ENCODE results near the gene ZNF496. TPM values are rescaled to one million over a fixed set of nuclear protein-coding genes. Genes with fewer than 3 reads are reported as not detected.
"Not testable (repeated sequence)": the region's sequence is repeated elsewhere in the genome, so short reads cannot be mapped to it uniquely, and the experiment has no call there.

The ZNF496 gene
- total RNA-seq, 1 experiment from 2014 or later, result 33.5 TPM

- H3K9me3 ChIP-seq (replicated peaks), result no peaks in the 10 kb centered on the region
- no peak for DNase-seq
- no peaks in the 10 kb centered on the region for H3K4me1 ChIP-seq
- no peaks in the 10 kb centered on the region for H3K27me3 ChIP-seq
- no peak overlapping the region for H3K4me3 ChIP-seq
- no peak overlapping the region for H3K27ac ChIP-seq
- no peaks in the 10 kb centered on the region for H3K36me3 ChIP-seq
Observed at GRCh38 chr1:247365023-247365422, 33.4 kb upstream of the ZNF496 start.

GRCh38 chr1:247363000-247363399 is 31.3 kb upstream of the ZNF496 start:
- H3K4me1 ChIP-seq; H3K36me3 ChIP-seq; H3K27ac ChIP-seq; DNase-seq; H3K27me3 ChIP-seq; H3K4me3 ChIP-seq; H3K9me3 ChIP-seq (replicated peaks): not testable (repeated sequence)

- DNase-seq, result no peak
- H3K27me3 ChIP-seq, result no peaks in the 10 kb centered on the region
- no peak overlapping the region for H3K27ac ChIP-seq
- H3K4me3 ChIP-seq, result no peak overlapping the region
- H3K9me3 ChIP-seq (replicated peaks), result no peaks in the 10 kb centered on the region
- no peaks in the 10 kb centered on the region for H3K36me3 ChIP-seq
- no peaks in the 10 kb centered on the region for H3K4me1 ChIP-seq
Observed at GRCh38 chr1:247362153-247362552, 30.5 kb upstream of the ZNF496 start.

- H3K27me3 ChIP-seq, result no peaks in the 10 kb centered on the region
- H3K4me1 ChIP-seq, result no peaks in the 10 kb centered on the region
- no peak for DNase-seq
- no peak overlapping the region for H3K27ac ChIP-seq
- no peaks in the 10 kb centered on the region for H3K36me3 ChIP-seq
- no peaks in the 10 kb centered on the region for H3K9me3 ChIP-seq (replicated peaks)
- no peak overlapping the region for H3K4me3 ChIP-seq
Observed at GRCh38 chr1:247360991-247361731, 29.5 kb upstream of the ZNF496 start.

GRCh38 chr1:247360116-247360898 is 28.6 kb upstream of the ZNF496 start:
- Histone ChIP-seq H3K36me3 (no peaks in the 10 kb centered on the region), H3K27ac (no peak overlapping the region), H3K4me3 (no peak overlapping the region), H3K9me3 (replicated peaks) (no peaks in the 10 kb centered on the region), H3K27me3 (no peaks in the 10 kb centered on the region), H3K4me1 (no peaks in the 10 kb centered on the region)
- no peak for DNase-seq

- Histone ChIP-seq H3K4me1 (no peaks in the 10 kb centered on the region), H3K36me3 (no peaks in the 10 kb centered on the region), H3K27ac (no peak overlapping the region), H3K27me3 (no peaks in the 10 kb centered on the region), H3K9me3 (replicated peaks) (no peaks in the 10 kb centered on the region), H3K4me3 (no peak overlapping the region)
- no peak for DNase-seq
Observed at GRCh38 chr1:247359559-247359958, 27.9 kb upstream of the ZNF496 start.

GRCh38 chr1:247358920-247359319 is 27.3 kb upstream of the ZNF496 start:
- Histone ChIP-seq H3K4me3 (no peak overlapping the region), H3K9me3 (replicated peaks) (no peaks in the 10 kb centered on the region), H3K27me3 (no peaks in the 10 kb centered on the region), H3K36me3 (no peaks in the 10 kb centered on the region), H3K27ac (no peak overlapping the region), H3K4me1 (no peaks in the 10 kb centered on the region)
- no peak for DNase-seq

- no peak overlapping the region for H3K27ac ChIP-seq
- DNase-seq, result no peak
- H3K4me3 ChIP-seq, result no peak overlapping the region
- H3K9me3 ChIP-seq (replicated peaks), result no peaks in the 10 kb centered on the region
- no peaks in the 10 kb centered on the region for H3K36me3 ChIP-seq
- no peaks in the 10 kb centered on the region for H3K27me3 ChIP-seq
- H3K4me1 ChIP-seq, result no peaks in the 10 kb centered on the region
Observed at GRCh38 chr1:247357781-247358211, 26.1 kb upstream of the ZNF496 start.

- DNase-seq, result no peak
- Histone ChIP-seq H3K27me3 (no peaks in the 10 kb centered on the region), H3K9me3 (replicated peaks) (no peaks in the 10 kb centered on the region), H3K36me3 (no peaks in the 10 kb centered on the region), H3K4me3 (no peak overlapping the region), H3K4me1 (no peaks in the 10 kb centered on the region), H3K27ac (no peak overlapping the region)
Observed at GRCh38 chr1:247357052-247357780, 25.5 kb upstream of the ZNF496 start.

- not testable (repeated sequence) for H3K27ac ChIP-seq; H3K4me1 ChIP-seq; H3K36me3 ChIP-seq; DNase-seq; H3K27me3 ChIP-seq; H3K4me3 ChIP-seq; H3K9me3 ChIP-seq (replicated peaks)
Observed at GRCh38 chr1:247355160-247355559, 23.5 kb upstream of the ZNF496 start.

GRCh38 chr1:247352175-247352574 is 20.5 kb upstream of the ZNF496 start:
- Histone ChIP-seq H3K4me1 (no peaks in the 10 kb centered on the region), H3K36me3 (no peaks in the 10 kb centered on the region), H3K9me3 (replicated peaks) (no peaks in the 10 kb centered on the region), H3K4me3 (no peak overlapping the region), H3K27me3 (no peaks in the 10 kb centered on the region), H3K27ac (no peak overlapping the region)
- no peak for DNase-seq

- DNase-seq, result no peak
- no peaks in the 10 kb centered on the region for H3K36me3 ChIP-seq
- no peaks in the 10 kb centered on the region for H3K4me1 ChIP-seq
- no peak overlapping the region for H3K4me3 ChIP-seq
- no peak overlapping the region for H3K27ac ChIP-seq
- no peaks in the 10 kb centered on the region for H3K9me3 ChIP-seq (replicated peaks)
- H3K27me3 ChIP-seq, result no peaks in the 10 kb centered on the region
Observed at GRCh38 chr1:247350587-247350986, 18.9 kb upstream of the ZNF496 start.

- DNase-seq, result no peak
- no peaks in the 10 kb centered on the region for H3K36me3 ChIP-seq
- no peak overlapping the region for H3K27ac ChIP-seq
- H3K27me3 ChIP-seq, result no peaks in the 10 kb centered on the region
- no peaks in the 10 kb centered on the region for H3K4me1 ChIP-seq
- no peaks in the 10 kb centered on the region for H3K9me3 ChIP-seq (replicated peaks)
- no peak overlapping the region for H3K4me3 ChIP-seq
Observed at GRCh38 chr1:247347477-247348222, 16.0 kb upstream of the ZNF496 start.

- DNase-seq, result no peak
- H3K4me1 ChIP-seq, result no peaks in the 10 kb centered on the region
- no peaks in the 10 kb centered on the region for H3K27me3 ChIP-seq
- no peak overlapping the region for H3K4me3 ChIP-seq
- H3K9me3 ChIP-seq (replicated peaks), result no peaks in the 10 kb centered on the region
- no peaks in the 10 kb centered on the region for H3K36me3 ChIP-seq
- no peak overlapping the region for H3K27ac ChIP-seq
Observed at GRCh38 chr1:247345881-247346280, 14.2 kb upstream of the ZNF496 start.
